Left lung (tissue), 10 donors: ENCODE results near the gene CCDC91. TPM values are rescaled to one million over a fixed set of nuclear protein-coding genes. Genes with fewer than 3 reads are reported as not detected.
A peak's percentile ranks its signal among the peaks of the same experiment; 100 is the strongest.

ENCODE experiments used
- ATAC-seq: fragments of 200-7000 bp; cut with Tn5 transposase; one replicate; pipeline ENCODE4 v1.9.1; 2020; ENCODE audit warnings: moderate library complexity
- DNase-seq, 4 donors: peaks; one replicate each; pipeline ENCODE4 v3.0.0-alpha.2; 2013 to 2020
- H3K27ac ChIP-seq, 2 donors: fragments of 200-600 bp; sonication (generic) in 1 of 2; one replicate each; pipeline versions ENCODE4 v1.5.0 to v1.8.0; 2020 to 2021
- H3K27me3 ChIP-seq, 2 donors: fragments of 200-600 bp; sonication (generic) in 1 of 2; one replicate each; pipeline versions ENCODE4 v1.5.0 to v1.8.0; 2020 to 2021
- H3K36me3 ChIP-seq, 2 donors: fragments of 200-600 bp; sonication (generic) in 1 of 2; one replicate each; pipeline versions ENCODE4 v1.5.0 to v1.8.0; 2020 to 2021
- H3K4me1 ChIP-seq, 2 donors: fragments of 200-600 bp; one replicate each; pipeline ENCODE4 v1.8.0; 2021
- H3K4me3 ChIP-seq, 2 donors: fragments of 200-600 bp; sonication (generic) in 1 of 2; one replicate each; pipeline versions ENCODE4 v1.5.0 to v1.8.0; 2020 to 2021; ENCODE audit warnings: mild to moderate bottlenecking in 1 of 2
- H3K9me3 ChIP-seq, 2 donors: fragments of 200-600 bp; sonication (generic) in 1 of 2; one replicate each; pipeline versions ENCODE4 v1.5.0 to v1.8.0; 2020 to 2021
- CTCF ChIP-seq, 2 donors: fragments of 200-600 bp; sonication (generic) in 1 of 2; IDR thresholded peaks; one replicate each; pipeline versions ENCODE4 v1.5.0 to v1.8.0; 2021; ENCODE audit warnings: antibody characterized with exemption in 2 of 2
- intact Hi-C, 2 donors: fragments of 100-400 bp; cut with DNase I; formaldehyde crosslinking; loops; one replicate each; pipeline versions ENCODE4 v1.11.2 to v1.14.2; 2022
- polyA plus RNA-seq, 6 donors: library from polyadenylated mRNA; unstranded; fragments of 120-200 nt; gene quantifications; one replicate each; pipeline ENCODE4 v1.2.1, GENCODE V29; 2013; ENCODE audit not compliant: insufficient read length in 6 of 6
- total RNA-seq, 2 donors: library from RNA; stranded (reverse); fragmentation: NEBNext Ultra II Directional; extraction: Animal tissue kit (Norgen Biotek cat#: 25700); gene quantifications; one replicate each; pipeline ENCODE4 v1.2.1, GENCODE V29; 2021
- donor health status: DM: no; HTN: yes; CAD: no.
- donor health status: DM: no; HTN: no; CAD: no.

The CCDC91 gene
- total and polyA plus RNA-seq, 8 donors, result 18.5 to 30.0 (median 26.2) TPM

- peaks cover 0 to 10% of the 10 kb centered on the region in 2 donors for H3K9me3 ChIP-seq
- H3K4me3 ChIP-seq, result no peak overlapping the region
- H3K4me1 ChIP-seq, result no peaks in the 10 kb centered on the region
- ATAC-seq (no peak), DNase-seq (no peak)
- intact Hi-C loops, result no loop called here
- no peaks in the 10 kb centered on the region for H3K27me3 ChIP-seq
- H3K27ac ChIP-seq, result no peak overlapping the region
- no peak for TF ChIP-seq CTCF (IDR thresholded peaks at IDR 0.05)
- peaks cover 0 to 10% of the 10 kb centered on the region in 2 donors for H3K36me3 ChIP-seq
Observed at GRCh38 chr12:28479683-28480082, 289.4 kb downstream of the CCDC91 start.

- H3K27ac ChIP-seq, result no peak overlapping the region
- H3K4me1 ChIP-seq, result no peaks in the 10 kb centered on the region
- ATAC-seq, result no peak
- no peak for TF ChIP-seq CTCF (IDR thresholded peaks at IDR 0.05)
- H3K9me3 ChIP-seq, result no peaks in the 10 kb centered on the region
- H3K4me3 ChIP-seq, result no peak overlapping the region
- peaks cover 0 to 9% of the 10 kb centered on the region in 2 donors for H3K36me3 ChIP-seq
- H3K27me3 ChIP-seq, result no peaks in the 10 kb centered on the region
- no peak for DNase-seq
- intact Hi-C loops, result no loop called here
Observed at GRCh38 chr12:28484156-28484555, 293.9 kb downstream of the CCDC91 start.

- ATAC-seq (no peak), DNase-seq (no peak)
- Histone ChIP-seq H3K9me3 (no peaks in the 10 kb centered on the region), H3K27me3 (no peaks in the 10 kb centered on the region), H3K4me1 (no peaks in the 10 kb centered on the region), H3K36me3 (peaks cover 0 to 9% of the 10 kb centered on the region in 2 donors), H3K27ac (no peak overlapping the region), H3K4me3 (no peak overlapping the region)
- no peak for TF ChIP-seq CTCF (IDR thresholded peaks at IDR 0.05)
- intact Hi-C loops, result no loop called here
Observed at GRCh38 chr12:28486521-28486920, 296.3 kb downstream of the CCDC91 start.

GRCh38 chr12:28489246-28489645 lies 299.0 kb downstream of the CCDC91 start:
- peaks cover 0 to 8% of the 10 kb centered on the region in 2 donors for H3K36me3 ChIP-seq

GRCh38 chr12:28497889-28498411 lies 307.7 kb downstream of the CCDC91 start:
- Histone ChIP-seq H3K4me3 (no peak overlapping the region), H3K27me3 (no peaks in the 10 kb centered on the region), H3K36me3 (no peaks in the 10 kb centered on the region), H3K27ac (peak overlapping the region in 1 of 2 donors; percentile 10), H3K4me1 (no peaks in the 10 kb centered on the region), H3K9me3 (no peaks in the 10 kb centered on the region)
- no peak for TF ChIP-seq CTCF (IDR thresholded peaks at IDR 0.05)
- ATAC-seq (peak; percentile 81), DNase-seq (no peak)
- intact Hi-C loops, result no loop called here

More at GRCh38 chr12:28489246-28489645, 299.0 kb downstream of the CCDC91 start:
- ATAC-seq, result peak; percentile 53
- intact Hi-C loops, result no loop called here
- no peak overlapping the region for H3K4me3 ChIP-seq
- TF ChIP-seq CTCF (IDR thresholded peaks at IDR 0.05), result no peak
- no peak for DNase-seq
- H3K9me3 ChIP-seq, result no peaks in the 10 kb centered on the region
- H3K27me3 ChIP-seq, result no peaks in the 10 kb centered on the region
- H3K27ac ChIP-seq, result no peak overlapping the region
- H3K4me1 ChIP-seq, result no peaks in the 10 kb centered on the region
